ENCODE results near the gene TMEM267.
"Not testable (repeated sequence)": the region's sequence is repeated elsewhere in the genome, so short reads cannot be mapped to it uniquely, and the experiment has no call there.

The TMEM267 gene

GRCh38 chr5:43461066-43461465 lies 22.6 kb downstream of the TMEM267 start:
- no peak for DNase-seq (ENCODE audit: low read depth in 1 of 2, low spot score in 1 of 2)

GRCh38 chr5:43456556-43456955 lies 27.1 kb downstream of the TMEM267 start:
- DNase-seq (ENCODE audit: low read depth in 1 of 2, low spot score in 1 of 2), result no peak

- not testable (repeated sequence) for DNase-seq (ENCODE audit: low read depth in 1 of 2, low spot score in 1 of 2)
Measured at GRCh38 chr5:43441575-43441974, 42.1 kb downstream of the TMEM267 start.

GRCh38 chr5:43437062-43437660 lies 46.5 kb downstream of the TMEM267 start:
- DNase-seq (ENCODE audit: low read depth in 1 of 2, low spot score in 1 of 2), result no peak

GRCh38 chr5:43433382-43433781 lies 50.3 kb downstream of the TMEM267 start:
- no peak for DNase-seq (ENCODE audit: low read depth in 1 of 2, low spot score in 1 of 2)

GRCh38 chr5:43432486-43433375 lies 50.9 kb downstream of the TMEM267 start:
- DNase-seq (ENCODE audit: low read depth in 1 of 2, low spot score in 1 of 2), result no peak

GRCh38 chr5:43429706-43430105 lies 54.0 kb downstream of the TMEM267 start:
- no peak for DNase-seq (ENCODE audit: low read depth in 1 of 2, low spot score in 1 of 2)

GRCh38 chr5:43429016-43429415 lies 54.6 kb downstream of the TMEM267 start:
- DNase-seq (ENCODE audit: low read depth in 1 of 2, low spot score in 1 of 2), result no peak

- no peak for DNase-seq (ENCODE audit: low read depth in 1 of 2, low spot score in 1 of 2)
Measured at GRCh38 chr5:43427306-43427705, 56.4 kb downstream of the TMEM267 start.

- DNase-seq (ENCODE audit: low read depth in 1 of 2, low spot score in 1 of 2), result no peak
Measured at GRCh38 chr5:43425983-43426382, 57.7 kb downstream of the TMEM267 start.

- DNase-seq (ENCODE audit: low read depth in 1 of 2, low spot score in 1 of 2), result not testable (repeated sequence)
Measured at GRCh38 chr5:43423086-43423485, 60.6 kb downstream of the TMEM267 start.

GRCh38 chr5:43422143-43422542 lies 61.5 kb downstream of the TMEM267 start:
- DNase-seq (ENCODE audit: low read depth in 1 of 2, low spot score in 1 of 2), result no peak

- no peak for DNase-seq (ENCODE audit: low read depth in 1 of 2, low spot score in 1 of 2)
Measured at GRCh38 chr5:43421450-43422133, 62.1 kb downstream of the TMEM267 start.

GRCh38 chr5:43420241-43420640 lies 63.4 kb downstream of the TMEM267 start:
- DNase-seq (ENCODE audit: low read depth in 1 of 2, low spot score in 1 of 2), result no peak

- DNase-seq (ENCODE audit: low read depth in 1 of 2, low spot score in 1 of 2), result no peak
Measured at GRCh38 chr5:43418561-43418960, 65.1 kb downstream of the TMEM267 start.

GRCh38 chr5:43416803-43417394 lies 66.8 kb downstream of the TMEM267 start:
- no peak for DNase-seq (ENCODE audit: low read depth in 1 of 2, low spot score in 1 of 2)

GRCh38 chr5:43415935-43416802 lies 67.5 kb downstream of the TMEM267 start:
- no peak for DNase-seq (ENCODE audit: low read depth in 1 of 2, low spot score in 1 of 2)

GRCh38 chr5:43413966-43414365 lies 69.7 kb downstream of the TMEM267 start:
- DNase-seq (ENCODE audit: low read depth in 1 of 2, low spot score in 1 of 2), result no peak

GRCh38 chr5:43412644-43413043 lies 71.0 kb downstream of the TMEM267 start:
- DNase-seq (ENCODE audit: low read depth in 1 of 2, low spot score in 1 of 2), result no peak

GRCh38 chr5:43412156-43412555 lies 71.5 kb downstream of the TMEM267 start, which contains the start of gene CCL28:
Gene CCL28, minus strand, starts transcription at chr5:43412391. Its CDS starts 75 bp downstream, at chr5:43412316.
- DNase-seq (ENCODE audit: low read depth in 1 of 2, low spot score in 1 of 2), result no peak

Measured in activated CD4-positive, alpha-beta T cell treated with anti-CD3 and anti-CD28 coated beads, Interleukin-2, amount 50 U/mL, for 24 hours (primary cell).